IPS-NIHi7 (cell line): ENCODE results near the gene DAPK1.
A peak's percentile ranks its signal among the peaks of the same experiment; 100 is the strongest.

Experiments used
- DNase-seq: peaks from one replicate; pipeline ENCODE4 v3.0.0; 2012; ENCODE audit warnings: mixed read lengths; ENCODE audit errors: extremely low spot score

DAPK1 gene

DNA sequence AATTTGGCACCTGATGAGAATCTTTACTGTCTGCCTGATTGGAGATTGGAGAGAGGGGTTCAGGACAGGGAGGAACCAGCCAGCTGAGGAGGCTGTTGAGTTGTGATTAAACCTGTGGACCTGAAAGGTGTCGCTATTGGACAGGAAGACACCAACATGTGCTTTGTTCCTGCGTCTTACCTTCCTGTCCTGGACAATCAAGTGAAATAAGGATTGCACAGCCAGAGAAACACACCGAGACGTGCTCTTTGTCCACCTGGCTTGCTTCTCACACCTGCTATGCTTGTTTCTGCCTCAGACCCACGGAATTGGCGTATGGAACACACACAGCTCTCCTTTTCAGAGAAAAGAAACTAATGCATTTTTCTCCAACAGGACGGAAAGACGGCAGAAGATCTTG lies 170.6 kb downstream of the DAPK1 start:
- no peak for DNase-seq

DNA sequence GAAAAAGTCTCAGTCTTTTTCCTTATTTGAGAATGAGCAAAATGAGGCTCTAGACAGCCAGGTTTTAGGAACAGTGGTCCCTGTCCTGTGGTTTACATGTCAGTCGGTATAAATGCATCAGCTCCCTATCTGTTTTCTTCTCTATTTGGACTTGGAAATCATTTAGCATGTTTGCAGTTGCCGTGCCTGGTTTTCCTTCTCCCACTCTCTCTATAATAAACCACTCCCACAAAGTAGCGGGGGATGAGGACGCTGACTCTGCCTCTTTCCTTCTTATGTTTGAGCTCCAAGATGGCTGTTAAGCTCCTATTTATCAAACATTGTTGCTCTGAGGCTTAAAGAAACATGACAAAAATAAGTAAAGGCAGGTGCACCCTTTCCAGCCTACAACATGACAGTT lies 171.1 kb downstream of the DAPK1 start:
- no peak for DNase-seq

DNA sequence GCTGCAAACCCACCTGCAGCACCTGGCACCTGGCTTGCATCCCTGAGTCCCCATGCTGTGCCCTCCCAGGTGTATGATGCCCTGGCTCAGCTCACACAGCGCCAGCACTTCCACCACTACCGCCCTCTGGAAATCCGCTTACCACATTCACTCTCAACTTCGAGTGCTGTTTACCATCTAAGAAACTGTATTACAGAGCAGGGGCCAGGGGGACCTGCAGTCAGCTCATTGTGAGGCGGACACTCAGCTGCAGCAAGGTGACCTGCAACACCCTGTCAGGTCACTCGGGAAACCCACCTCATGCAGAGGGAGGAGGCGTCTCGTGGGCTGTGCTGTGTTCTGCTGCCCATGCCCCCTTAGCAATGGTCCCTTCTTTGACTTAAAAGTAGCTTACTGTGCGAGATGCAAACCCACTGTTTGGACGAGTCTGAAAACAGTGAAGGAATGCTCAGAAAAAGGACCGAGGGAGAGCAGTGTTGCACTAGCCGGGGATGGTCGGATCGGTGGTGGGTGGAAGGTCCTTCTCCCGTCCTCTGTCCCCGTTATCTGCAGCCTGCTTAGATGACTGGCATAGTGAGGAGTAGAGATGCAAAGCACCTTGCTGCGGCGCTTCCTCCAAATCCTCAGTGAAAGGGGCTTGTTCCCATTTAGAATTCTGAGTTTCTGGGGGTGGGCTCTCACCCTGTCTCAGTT lies 173.1 kb downstream of the DAPK1 start:
- no peak for DNase-seq

DNA sequence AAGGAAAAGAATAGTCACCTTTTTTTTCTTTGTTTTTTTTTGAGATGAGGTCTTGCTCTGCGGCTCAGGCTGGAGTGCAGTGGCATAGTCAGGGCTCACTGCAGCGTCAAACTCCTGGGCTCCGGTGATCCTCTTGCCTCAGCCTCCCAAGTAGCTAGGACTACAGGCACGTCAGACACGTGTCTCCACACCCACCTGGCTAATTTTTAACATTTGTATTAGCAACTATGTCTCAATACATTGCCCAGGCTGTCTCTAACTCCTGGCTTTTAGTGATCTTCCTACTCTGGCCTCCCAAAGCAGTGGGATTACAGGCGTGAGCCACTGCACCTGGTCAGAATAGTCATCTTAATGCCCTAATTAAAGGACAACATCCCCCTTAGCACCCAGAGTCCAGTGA lies 173.8 kb downstream of the DAPK1 start:
- no peak for DNase-seq

DNA sequence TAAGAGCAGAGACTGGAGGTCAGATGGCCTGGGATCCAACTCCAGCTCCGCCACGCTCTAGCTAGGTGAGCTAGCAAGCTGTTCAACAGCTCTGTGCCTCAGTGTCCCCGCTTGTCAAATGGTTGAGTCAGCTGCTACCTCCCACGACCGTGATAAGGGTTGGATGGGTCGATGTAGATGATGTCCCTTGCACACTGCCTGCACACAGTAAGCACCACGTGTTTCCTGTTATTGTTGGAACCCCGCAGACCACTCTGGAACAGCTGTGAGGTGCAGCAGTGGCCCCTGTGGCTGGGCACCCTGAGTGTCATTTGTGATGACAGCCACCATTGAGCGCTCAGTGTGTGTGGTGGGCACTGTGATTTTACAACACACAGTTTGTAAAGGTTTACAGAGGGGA lies 174.3 kb downstream of the DAPK1 start:
- DNase-seq, result no peak

DNA sequence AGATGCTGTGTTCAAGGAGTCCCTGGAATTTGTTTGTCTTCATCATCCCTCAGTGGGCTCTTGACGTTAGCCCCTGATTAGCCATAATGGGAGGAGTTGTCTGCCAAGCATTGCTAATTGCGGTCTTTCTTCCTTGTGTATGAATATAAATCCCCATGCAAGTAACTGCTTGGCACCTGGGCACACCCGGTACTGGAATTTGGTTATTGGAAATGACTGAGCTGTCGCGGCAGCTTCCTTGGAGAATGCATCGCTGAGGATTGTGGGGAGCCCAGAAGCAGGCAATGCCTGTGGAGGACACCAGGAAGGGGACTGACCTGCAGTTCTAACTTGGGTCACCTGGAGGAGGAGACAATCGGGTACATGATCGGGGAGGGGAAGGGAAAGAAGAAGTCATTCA lies 174.9 kb downstream of the DAPK1 start:
- DNase-seq, result no peak

DNA sequence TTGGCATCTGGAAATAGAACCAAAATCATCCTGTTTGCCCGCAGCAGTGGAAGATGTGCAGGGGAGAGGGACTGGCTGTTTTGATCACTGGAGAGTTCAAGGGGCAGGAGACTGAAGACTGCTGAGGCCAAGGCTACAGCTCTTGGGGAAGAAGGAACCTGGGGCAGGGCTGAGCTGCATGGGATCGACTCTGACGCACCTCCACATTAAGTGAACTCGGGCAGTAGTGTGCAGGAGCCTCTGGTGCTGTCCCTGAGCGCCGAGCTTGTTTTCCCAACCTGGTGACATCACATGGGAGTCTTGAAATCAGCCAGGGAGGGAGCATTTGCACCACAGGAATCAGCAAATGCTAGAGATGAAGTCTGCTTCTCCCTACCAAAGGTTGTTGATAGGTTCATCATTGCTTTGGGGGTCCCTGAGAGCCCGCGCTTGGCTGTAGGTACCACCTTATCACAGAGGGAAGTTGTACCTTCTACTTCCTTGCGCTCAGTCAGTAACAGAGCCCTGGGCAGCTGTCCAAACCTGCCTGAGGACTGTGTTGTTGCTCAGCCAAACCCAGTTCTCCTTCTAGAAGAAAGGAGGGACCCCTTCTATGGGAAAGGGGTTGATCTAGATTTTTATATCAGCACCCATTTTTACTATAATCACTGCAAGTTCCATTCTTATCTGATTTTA lies 175.9 kb downstream of the DAPK1 start:
- no peak for DNase-seq

DNA sequence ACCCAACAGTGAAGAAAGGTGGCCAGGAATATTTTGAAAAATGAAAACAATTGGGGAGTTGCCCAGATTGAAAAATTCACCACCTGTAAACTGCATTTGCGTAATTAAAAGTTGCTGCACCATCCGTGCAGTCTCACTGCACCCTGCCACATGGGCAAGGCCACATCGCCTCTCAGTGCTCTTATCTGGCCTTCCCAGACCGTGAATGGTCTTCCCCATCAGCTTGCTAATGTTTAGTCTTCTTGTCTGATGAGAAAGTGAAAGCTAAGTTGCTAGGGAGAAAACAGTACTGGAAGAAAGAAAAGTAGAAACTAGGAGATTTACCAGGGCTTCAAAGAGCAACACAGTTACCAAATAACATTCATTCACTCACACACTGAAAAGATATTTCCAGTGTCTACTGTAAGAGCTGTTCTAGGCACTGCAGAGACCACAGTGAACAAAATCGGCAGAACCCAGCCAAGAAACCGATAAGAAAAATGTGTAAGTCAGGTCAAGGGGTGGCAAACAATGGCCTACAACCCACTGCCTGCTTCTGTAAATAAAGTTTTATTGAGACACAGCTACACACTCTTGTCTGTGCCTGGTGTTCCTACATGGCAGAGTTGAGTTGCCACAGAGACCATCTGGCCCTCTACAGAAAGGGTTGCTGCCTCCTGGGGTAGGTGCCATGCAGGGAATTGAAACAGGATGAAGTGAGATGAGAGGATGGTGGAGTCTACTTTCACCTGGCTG lies 177.1 kb downstream of the DAPK1 start:
- no peak for DNase-seq

DNA sequence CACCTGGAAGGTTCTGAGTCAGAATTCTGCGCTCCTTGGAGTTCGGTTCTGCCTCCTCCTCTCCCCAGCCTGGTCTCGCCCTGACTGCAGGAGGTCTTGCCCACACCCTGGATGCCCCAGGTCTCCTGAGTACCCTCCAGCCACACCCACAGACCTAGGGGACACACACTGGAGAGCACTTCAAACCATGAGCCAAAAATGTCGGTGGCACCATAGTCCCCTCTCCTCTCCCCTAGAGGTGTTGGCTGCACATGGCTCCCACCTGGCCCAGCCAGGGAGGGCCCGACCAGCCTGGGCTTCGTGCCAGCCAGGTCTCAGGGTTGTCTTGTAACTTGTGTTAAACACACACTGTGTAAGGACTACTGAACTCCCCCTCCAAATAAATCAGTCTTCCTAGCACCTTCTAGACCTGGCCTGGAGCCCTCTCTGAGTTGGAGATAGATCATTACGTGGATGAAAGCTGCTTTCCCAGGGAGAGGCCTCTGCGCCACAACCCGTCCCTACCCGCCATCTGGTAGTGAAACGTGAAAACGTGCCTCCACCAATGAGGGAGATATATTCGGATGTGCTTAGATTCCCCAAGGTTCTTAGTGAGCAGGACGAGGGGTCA lies 178.3 kb downstream of the DAPK1 start:
- DNase-seq, result no peak

DNA sequence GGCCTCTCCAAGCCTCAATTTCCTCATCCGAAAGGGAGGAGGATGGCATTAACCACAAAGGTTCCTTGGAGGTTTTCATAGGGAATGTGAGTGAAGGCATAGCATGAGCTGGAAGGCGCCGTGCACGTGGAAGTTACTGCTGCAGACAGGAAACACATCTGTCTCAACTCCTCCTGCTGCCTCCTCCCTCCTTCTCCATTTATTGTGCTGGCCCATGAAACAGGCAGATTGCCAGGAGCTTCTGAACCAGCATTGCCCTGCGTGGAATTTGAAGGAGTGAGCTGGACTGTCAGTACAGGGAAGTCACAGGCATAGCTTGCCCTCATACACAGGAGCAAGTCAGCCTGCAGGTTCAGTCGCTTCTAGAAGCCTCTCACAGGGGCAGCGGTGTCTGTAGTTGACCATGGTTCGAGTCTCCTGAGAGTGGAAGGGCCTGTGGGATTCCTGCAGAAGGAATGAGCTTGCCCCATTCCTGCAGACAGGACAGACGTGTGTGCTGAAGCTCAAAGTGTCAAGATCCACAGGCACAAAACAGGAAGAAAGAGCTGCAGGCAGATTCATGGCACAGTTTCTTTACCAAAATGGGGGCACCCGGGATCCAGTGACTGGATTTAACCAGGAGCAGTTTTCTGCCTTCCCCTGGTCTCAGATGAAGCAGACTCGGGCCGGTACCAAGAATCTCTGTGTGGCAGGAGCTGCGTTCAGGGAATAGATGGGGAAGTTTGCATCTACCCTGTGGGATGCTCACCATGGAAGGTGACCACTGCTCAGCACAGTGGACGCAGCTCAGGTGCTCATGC lies 179.5 kb downstream of the DAPK1 start:
- DNase-seq, result no peak

DNA sequence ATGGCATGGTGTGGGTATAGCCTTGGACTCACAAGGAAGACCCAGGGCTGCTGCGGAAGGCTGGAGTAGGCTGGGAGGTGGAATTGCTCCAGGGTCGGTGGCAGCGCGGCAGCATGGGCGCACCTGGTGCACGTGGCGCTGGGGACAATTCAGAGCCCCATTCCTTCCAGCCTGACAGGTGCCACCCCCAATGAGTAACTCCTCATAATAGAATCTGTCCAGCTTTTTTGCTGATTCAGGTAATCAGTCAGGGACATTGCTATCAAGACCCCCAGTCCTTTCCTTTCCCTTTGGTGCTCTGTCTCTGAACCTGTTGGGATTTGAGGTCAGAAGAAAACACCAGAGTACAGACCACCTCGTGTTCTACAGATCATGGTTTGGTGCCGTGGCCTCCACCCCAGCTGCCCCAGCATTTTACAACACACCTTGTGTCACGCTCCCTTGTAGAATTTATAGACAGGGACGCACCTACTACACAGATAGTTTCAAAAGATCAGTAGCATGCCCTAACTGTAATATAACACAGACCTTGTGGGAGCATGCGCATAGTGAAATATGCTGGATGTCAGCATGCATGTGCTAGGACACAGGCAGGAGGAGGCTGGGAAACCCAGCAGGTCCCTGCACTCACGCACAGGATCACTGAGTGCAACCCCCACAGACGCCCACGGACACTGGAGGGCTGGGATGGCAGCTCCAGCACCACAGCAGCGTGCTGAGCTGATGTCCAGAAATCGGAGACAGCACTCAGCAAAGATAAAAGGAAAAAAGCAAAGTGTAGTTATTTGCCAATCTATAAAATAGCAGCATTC lies 180.3 kb downstream of the DAPK1 start:
- DNase-seq, result no peak

DNA sequence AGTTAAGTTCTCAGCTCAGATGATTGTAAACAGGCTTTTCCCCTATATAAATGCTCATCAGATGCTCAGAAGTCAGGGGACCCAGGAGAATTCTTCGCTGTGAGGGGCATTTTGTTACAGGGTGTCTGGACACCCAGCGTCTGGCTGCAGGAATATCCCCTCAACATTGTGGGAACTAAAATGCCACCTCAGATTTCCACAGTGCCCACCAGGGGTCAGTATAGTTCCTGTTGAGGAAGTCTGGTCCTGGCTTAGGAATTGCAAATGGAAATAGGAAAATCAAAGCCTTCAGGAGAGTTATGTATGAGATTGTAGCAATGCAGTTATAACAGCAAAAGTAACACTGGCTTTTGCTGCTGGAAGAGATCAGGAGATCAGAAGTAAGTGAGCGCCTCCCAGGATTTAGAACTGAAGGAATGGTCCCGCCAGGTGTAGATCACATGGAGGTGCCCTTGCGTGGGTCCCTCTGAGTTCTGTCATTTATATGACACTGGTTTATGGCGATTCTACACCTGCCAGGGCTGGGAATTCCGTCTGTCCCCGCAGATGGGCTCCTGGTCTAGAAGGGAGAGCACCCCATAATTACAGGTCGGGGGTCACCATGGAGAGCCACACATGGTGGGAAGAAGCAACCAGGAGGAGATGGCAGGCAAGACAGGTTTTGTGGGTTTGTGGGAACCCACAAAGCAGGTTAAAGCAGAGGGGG lies 181.1 kb downstream of the DAPK1 start:
- peak; percentile 77 for DNase-seq

DNA sequence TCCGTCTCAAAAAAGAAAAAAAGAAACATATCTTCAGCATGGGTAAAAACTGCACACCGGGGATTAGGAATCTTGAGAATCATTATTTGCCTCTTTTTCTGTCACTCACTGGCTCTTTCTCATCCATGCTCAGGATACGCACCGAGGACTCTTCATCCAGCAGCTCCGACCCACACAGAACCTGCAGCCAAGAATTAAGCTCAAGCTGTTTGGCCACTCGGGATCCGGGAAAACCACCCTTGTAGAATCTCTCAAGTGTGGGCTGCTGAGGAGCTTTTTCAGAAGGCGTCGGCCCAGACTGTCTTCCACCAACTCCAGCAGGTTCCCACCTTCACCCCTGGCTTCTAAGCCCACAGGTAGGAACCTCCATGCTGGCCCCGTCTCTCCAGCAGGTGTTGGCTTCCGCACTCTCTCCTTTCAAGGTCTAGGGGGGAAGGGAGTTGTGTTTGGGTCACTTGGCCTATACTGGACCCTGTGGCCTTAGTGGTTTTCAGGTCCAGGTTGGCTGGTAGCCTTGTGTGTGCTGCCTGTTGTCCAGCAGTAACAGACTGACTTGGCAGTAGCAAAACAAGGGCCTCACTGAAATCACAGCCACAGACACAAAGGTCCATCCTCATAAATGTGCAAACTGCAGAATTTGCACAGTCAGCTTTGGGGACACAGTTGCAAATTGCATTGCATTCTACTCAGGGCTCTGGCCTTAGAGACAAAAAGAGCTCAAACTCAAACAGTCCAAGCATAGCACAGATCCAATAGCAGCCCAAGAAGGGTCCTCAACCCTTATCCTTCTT lies 183.8 kb downstream of the DAPK1 start:
- no peak for DNase-seq

DNA sequence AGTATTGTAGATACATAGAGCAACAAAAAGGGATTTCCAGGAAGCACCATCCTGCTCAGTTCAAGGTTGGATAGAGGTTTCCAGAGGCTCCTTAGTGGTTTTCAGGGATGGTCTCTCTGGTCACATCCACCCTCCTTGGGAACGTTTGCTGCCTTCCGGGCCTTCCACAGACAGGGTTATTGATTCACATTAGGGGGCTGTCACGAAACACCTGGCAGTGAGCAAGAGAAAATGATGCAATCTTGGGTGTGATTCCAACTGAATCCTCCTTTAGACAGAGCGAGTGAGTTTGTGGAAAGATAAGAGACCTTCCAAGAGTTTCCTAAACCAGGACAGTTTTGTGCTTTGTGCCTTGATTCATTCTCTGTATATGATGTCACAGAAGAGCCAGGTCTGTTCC lies 184.4 kb downstream of the DAPK1 start:
- no peak for DNase-seq

DNA sequence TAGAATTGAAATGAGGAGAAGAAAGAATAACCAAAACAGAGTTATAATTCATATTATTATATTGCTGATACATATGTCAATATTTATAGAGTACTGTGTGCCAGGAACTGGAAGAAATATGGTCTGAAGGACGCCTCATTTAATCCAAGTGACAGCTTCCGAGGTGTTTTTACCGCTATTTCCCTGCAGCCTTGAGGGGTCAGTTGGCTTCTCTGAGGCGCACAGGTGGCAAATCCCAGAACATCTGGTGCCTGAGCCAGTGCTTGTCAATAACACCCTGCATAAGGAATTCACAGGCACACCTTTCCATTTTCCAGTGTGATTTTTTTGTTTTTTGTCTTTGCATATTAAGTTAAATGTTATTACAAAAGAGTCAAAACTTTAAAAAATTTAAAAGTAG lies 185.0 kb downstream of the DAPK1 start:
- no peak for DNase-seq

DNA sequence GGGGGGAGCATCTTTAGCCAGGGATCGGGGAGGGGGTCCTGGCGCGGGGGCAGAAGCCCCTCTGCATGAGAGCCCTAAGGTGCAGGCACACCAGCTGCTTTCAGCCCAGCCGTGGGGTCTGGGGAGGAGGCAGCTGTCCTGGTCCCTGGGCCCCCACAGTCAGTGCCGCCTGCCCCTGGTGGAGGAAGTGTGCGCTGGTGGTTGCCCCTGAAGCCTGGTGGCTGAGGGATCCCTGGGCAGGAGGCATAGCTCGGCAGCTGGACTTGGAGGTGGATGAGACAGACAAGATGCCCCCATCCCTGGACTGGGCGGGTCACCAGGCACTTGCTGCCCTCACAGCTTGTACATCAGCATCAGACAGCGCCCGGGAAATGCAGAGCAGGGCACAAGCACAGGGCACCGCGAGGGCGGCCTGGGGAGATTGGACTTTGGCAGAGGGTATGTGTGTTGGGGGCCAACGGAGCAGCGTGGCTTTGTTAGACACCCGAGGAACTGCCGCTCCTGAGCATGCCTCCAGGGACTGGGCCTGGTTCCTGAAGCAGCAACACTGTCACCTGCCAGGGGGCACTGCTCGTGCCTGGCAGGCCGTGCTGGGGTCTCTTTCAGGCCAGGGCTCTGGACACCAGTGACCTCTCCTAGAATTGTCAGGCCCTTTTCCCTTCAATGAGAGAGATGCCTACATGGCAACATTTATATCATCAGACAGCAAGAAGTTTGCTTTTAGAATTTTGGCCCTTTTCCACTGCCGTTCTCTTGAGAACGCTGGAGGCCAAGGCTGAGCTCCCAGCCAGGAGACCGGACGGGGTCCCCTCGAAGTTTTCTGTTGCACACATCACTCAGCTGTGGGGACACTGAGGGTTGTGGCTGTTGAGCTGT lies 186.3 kb downstream of the DAPK1 start:
- no peak for DNase-seq

DNA sequence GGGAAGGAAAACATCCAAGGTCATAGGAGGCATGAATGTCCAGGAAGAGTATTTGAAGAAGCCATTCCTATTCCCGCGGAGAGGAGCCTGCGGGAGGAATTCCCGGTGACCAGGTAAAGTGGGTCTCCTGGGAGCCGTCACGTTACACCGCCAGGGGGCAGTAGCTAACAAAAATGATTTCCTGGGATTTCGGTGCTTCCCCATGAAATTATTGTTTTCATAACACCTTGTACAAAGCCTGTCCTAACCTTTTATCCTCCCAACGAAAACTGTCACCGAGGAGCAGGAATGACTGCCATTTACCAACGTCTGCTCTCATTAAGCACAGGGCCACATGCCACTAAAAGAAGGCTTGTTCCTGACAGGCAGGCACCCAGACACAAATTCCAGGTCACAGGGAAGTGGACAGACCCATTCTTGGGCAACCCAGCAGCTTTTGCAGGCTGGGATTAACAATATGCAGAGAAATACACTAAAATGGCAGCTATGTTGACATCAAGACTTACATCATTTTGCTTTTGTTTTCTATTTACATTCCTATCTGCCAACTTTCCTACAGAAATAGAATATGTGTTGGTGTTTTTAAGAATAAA lies 187.1 kb downstream of the DAPK1 start:
- DNase-seq, result peak; percentile 85

DNA sequence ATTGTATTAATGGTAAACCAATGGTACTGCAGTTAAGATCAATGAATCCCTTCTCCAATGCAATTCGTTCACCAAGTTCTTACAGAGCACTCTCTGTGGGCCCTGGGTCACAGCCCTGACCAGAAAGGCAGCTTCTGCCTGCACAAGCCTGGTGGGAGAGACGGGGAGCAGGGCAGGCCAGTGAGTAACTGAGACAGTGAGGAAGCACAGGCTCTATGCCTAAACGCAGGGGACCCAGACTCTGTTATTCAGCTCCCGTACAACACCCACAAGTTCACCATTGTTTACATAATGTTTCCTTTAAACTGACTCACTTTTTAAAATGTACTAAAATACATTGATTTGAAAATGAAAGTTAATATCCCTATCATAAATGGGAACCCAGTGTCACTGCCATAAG lies 187.8 kb downstream of the DAPK1 start:
- DNase-seq, result no peak
